CD4-positive, alpha-beta T cell treated with Interferon gamma for 1 hour (primary cell): Measurements from ENCODE around the gene KRTAP5-9.
"Not testable (repeated sequence)": the region's sequence is repeated elsewhere in the genome, so short reads cannot be mapped to it uniquely, and the experiment has no call there.

Experiments
- DNase-seq: peaks from one replicate; pipeline ENCODE4 v3.0.0-alpha.2; 2020

Gene KRTAP5-9

GRCh38 chr11:71588314-71588713, 40.1 kb downstream of the KRTAP5-9 start:
- not testable (repeated sequence) for DNase-seq

- DNase-seq, result peak; percentile 6
Observed at GRCh38 chr11:71588822-71589545, 40.8 kb downstream of the KRTAP5-9 start.

GRCh38 chr11:71589546-71589920, 41.3 kb downstream of the KRTAP5-9 start:
- not testable (repeated sequence) for DNase-seq
